Measurements from ENCODE around the gene ZBTB42.

DNA sequence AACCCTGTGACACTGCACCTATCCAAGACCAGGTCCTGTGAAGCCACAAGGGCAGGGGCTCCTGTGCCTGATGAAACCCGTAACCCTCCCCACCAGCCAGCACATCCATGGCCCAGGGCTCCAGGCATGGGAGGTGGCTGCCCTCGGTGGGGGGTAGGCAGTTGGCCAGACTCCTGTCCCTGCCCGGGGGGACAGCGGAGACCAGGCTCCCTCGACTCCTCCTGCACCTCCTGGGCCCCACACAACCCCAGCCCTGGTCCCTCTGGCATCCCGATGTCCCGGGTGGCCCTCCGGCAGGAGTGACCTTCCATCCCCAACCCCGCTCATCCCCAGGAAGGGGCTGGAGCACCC is 16.7 kb upstream of the ZBTB42 start:
- TF ChIP-seq, protein P1, sequence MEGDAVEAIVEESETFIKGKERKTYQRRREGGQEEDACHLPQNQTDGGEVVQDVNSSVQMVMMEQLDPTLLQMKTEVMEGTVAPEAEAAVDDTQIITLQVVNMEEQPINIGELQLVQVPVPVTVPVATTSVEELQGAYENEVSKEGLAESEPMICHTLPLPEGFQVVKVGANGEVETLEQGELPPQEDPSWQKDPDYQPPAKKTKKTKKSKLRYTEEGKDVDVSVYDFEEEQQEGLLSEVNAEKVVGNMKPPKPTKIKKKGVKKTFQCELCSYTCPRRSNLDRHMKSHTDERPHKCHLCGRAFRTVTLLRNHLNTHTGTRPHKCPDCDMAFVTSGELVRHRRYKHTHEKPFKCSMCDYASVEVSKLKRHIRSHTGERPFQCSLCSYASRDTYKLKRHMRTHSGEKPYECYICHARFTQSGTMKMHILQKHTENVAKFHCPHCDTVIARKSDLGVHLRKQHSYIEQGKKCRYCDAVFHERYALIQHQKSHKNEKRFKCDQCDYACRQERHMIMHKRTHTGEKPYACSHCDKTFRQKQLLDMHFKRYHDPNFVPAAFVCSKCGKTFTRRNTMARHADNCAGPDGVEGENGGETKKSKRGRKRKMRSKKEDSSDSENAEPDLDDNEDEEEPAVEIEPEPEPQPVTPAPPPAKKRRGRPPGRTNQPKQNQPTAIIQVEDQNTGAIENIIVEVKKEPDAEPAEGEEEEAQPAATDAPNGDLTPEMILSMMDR (IDR thresholded peaks at IDR 0.05): no peak
- no peak for TF ChIP-seq EZH2 (IDR thresholded peaks at IDR 0.05; ENCODE audit: borderline replicate concordance, insufficient read depth, low read depth, low read length, poor library complexity, severe bottlenecking)
